Stimulated activated CD8-positive, alpha-beta memory T cell treated with anti-CD3 and anti-CD28 coated beads, Interleukin-4, amount 100 ng/mL, for 4 hours (primary cell): ENCODE measurements around the gene CFAP97D2.
"Not testable (repeated sequence)": the region's sequence is repeated elsewhere in the genome, so short reads cannot be mapped to it uniquely, and the experiment has no call there.

ENCODE experiments used
- DNase-seq, 2 donors: peaks; one replicate each; pipeline ENCODE4 v3.0.0-alpha.2; 2020; ENCODE audit warnings: low read depth in 2 of 2, low spot score in 1 of 2

The CFAP97D2 gene

DNA sequence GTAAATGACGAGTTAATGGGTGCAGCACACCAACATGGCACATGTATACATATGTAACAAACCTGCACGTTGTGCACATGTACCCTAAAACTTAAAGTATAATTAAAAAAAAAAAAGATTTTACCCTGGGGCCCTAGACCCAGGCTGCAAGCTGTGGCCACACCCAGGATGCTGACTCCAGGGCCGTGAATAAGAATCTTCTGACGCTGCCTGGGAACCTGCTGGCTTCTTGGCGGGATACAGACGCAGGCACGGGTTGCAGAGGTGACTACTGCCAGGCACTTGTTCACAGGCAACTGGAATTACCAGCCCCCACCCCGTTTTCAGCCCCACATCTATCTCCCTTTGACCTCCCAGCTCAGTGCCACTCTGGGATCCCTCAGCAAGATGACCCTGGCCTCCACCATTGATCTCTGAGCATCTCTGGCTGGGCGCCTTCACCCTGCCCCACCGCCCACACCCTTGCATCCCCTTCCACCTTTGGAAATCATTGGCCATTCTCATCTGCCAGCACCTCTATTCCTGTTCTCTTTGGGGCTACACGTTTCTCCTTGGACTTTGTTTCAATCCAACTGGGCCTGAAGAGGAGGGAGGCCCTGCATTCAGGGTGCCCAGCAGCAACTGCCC is 21.1 kb upstream of the CFAP97D2 start:
- no peak for DNase-seq

- DNase-seq, result not testable (repeated sequence)
Measured at GRCh38 chr13:114158869-114159666, 20.0 kb upstream of the CFAP97D2 start.

- DNase-seq, result no peak
Measured at GRCh38 chr13:114161028-114161556, 18.0 kb upstream of the CFAP97D2 start.

DNA sequence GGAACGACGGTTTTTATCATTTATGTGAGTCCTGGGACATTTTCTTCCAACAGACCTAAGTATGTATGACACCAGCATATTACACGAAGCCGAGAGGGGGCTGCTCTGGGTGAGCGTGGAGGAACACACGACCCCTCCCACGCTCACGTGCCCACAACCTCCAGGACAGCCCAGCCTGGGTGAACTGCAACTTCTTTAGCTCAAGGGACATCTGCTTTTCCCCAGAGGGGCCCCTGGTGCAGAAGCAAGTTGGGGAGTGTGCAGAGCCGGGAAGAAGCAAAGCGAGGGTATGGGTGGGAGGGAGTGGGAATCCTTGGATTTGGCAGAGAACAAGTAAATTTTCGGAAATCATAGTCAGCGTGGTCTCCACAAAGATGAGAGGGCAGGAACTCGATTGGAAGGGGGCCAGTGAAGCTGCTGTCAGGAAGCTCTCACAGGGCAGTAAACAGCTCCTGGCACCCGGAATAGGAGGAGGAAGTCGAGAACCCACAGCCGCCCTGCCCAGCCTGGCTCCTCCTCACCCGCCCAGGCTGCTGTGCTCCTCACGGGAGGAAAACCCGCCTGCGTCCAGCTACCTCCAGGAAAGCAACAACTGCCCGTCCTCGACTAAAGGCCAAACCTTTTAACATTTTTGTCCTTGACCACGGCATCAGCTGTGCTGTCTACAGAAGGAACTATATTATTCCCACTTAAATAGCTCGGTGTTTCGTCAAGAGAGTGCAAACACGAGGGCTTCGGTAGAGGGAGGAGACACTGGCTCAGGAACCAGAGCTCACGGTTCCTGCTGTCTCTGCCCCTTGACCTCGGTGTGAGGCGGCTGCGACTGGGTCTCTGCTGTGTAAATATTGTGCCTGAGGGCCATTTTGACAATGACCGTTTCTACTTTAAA is 17.2 kb upstream of the CFAP97D2 start:
- DNase-seq, result no peak

DNA sequence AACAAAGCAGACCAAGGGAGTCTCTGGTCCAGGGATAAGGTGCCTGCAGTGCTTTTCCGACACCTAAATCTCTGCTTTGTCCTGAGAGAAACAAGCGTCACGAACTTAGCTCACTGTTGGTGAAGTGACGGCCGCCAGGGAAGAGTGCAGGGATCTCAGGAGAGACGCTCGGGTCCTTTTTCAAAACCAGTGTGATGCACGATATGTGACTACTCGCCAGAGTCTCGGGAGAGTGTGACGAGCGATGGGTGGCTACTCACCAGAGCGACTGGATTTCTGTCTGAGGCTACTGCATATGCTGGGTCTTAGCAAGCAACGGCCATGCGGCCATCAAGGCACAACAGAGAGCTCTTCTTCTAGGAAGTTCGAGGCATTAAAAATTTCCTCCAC is 16.5 kb upstream of the CFAP97D2 start:
- DNase-seq, result no peak

DNA sequence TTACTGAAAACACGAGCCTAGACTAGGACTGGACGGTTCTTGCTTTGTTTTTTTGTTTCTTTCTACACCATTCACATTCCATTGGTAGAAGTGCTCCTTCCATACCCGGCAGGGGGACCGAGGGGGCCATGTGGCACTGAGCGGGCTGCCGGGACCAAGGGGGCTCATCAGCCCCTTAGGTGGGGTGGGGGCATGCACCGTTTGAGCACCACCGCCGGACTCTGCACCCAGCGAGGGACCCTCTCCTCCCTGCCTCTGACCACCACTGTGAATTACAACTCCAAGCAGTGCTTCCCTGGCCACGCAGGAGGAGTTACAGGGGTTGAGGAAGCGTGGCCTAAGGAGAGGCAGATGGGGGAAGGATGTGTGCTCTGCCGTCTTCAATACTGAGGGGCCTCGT is 15.0 kb upstream of the CFAP97D2 start:
- DNase-seq, result no peak

GRCh38 chr13:114164681-114165429 is 14.2 kb upstream of the CFAP97D2 start:
- no peak for DNase-seq

GRCh38 chr13:114166381-114167131 is 12.5 kb upstream of the CFAP97D2 start:
- no peak for DNase-seq

DNA sequence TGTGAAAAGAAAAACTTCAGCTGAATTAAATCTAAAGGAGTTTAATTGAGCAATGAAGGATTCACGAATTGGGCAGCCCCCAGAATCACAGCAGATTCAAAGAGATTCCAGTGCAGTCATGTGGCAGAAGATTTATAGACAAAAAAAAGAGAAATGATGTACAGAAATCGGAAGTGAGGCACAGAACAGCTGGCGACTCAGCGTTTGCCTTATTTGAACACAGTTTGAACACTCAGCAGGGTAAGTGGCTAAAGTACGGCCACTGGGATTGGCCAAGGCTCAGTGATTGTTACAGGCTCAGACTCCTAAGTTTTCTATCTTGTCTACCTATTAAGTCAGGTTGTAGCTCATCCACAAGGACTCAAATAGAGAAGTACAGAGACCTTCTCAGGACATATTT is 11.6 kb upstream of the CFAP97D2 start:
- no peak for DNase-seq

DNA sequence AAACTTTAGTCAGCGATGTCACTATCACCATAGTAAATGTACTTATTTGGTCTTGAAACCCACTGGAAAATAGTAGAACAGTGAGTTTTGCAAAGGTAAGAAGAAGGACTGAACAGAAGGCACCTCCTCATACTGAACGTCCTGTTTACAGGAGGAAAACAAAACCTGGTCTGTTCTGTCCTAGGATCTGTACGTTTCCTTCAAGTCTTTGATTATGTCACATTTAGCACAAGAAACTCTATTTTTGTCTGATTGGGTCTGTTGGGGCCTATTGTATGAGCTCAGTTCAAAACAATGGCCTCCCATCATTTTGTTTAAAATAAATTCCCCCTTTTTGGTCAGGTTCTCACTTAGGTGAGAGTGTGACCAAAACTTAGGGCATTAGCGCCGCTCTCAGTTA is 11.2 kb upstream of the CFAP97D2 start:
- DNase-seq, result no peak

- DNase-seq, result no peak
Measured at GRCh38 chr13:114173272-114173671, 5.8 kb upstream of the CFAP97D2 start.

DNA sequence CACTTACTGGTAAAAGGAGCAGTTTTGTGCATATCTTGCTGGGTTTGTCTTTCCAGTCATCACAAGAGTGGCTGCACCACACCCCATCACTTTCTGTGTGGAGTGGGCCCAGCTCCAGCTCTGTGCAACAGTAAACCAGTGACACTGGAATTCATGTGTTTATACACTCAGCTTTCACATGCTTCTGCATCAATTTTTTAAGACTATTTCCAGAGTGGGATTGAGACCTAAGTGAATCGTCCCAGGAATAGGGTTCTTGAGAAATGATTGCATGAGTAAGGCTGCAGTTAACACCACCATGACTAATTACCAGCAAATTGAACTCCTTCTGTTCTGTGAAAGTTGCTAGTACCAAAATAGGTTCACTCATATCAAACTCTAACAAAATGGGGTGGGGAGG is 5.3 kb upstream of the CFAP97D2 start:
- DNase-seq, result no peak

GRCh38 chr13:114174529-114174961 is 4.5 kb upstream of the CFAP97D2 start:
- DNase-seq, result no peak

DNA sequence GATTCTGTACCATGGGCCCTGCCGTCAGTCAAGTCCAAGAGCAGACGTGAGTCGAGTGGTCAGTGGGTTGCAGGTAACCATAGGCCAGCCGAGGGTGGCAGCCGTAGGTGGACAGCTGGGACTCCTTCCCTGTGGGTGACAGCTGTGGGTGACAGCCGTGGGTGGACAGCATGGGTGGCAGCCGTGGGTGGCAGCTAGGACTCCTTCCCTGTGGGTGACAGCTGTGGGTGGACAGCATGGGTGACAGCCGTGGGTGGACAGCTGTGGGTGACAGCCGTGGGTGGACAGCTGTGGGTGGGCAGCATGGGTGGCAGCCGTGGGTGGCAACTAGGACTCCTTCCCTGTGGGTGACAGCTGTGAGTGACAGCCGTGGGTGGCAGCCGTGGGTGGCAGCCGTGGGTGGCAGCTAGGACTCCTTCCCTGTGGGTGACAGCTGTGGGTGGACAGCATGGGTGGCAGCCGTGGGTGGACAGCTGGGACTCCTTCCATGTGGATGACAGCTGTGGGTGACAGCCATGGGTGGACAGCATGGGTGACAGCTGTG is 2.6 kb upstream of the CFAP97D2 start:
- DNase-seq, result not testable (repeated sequence)

DNA sequence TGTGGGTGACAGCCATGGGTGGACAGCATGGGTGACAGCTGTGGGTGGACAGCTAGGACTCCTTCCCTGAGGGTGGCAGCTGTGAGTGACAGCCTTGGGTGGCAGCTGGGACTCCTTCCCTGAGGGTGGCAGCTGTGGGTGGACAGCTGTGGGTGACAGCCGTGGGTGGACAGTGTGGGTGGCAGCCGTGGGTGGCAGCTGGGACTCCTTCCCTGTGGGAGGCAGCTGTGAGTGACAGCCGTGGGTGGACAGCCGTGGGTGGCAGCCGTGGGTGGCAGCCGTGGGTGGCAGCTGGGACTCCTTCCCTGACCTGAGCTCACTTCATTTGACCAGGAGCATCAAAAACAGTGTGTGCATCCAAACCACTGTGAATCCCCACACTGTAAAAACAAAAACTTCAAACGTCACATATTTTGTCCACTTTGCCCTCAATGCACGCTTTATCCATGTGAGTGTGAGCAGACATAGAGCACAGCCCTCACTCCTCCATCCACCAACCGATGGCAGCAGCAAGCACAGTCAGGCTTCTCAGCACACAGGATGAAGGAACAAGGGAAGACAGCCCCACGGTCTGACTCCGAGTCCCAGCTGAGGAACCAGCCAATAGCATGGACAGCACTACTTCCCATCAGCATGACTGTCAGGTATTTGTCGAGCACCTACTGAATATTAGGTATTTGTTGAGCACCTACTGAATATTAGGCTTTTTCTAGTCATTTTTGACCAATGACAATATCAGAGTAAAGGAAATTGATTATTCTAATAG is 1.6 kb upstream of the CFAP97D2 start:
- DNase-seq, result no peak

DNA sequence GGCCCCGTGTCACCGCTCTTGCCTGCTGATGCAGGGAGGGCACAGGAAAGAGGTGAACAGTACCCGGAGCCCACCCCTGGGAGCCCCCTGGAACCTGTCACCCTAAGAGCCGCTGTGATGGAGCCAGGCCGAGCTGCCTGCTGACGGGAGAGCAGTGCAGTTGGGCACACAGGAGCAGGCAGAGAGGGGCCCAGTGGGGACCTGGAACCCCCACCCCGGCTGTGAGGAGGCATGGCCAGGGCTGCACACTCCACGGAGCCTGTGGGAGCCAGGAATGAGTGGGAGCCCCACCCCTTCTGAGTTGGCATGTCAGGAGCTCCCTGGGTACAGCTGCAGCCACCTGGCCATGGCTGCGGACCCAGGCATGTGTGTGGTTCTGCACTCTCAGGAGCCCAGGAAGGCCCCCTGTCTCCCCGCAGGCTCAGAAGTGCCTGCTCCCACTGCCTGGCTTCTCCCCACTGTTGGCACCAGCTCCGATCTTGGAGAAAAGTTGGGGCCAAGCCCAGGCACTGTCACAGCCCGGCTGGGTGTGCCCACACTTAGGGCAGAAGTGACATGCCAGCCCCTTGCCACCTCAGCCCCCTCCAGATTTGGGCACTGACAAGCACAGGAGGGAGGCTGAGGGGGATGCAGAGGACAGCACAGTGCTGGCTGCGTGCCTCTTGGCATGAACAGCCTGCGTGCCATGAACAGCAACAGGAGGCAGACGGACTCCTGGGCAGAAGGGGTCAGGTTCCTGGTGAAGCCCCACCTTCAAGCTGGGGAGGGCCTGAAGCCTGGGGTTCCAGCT is 6.3 kb downstream of the CFAP97D2 start:
- DNase-seq, result no peak

DNA sequence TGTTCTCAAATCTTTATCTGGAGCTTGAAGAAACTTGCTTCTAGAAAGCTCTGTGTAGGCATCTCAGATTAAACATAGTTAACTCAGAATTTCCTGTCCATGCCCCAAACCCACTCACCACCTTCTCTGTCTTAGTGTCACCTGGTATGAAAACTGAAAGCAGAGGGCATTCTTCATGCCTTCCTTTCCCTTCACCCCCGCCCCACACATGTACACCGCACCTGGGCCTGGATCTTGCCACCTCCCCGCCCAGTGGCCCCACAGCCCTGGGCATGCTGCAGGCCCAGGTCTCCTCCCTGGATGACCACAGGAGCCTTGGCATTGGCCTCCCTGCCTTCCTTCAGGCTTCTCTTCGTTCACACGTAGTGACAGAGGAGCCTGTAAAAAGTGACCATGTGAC is 15.8 kb downstream of the CFAP97D2 start:
- no peak for DNase-seq

DNA sequence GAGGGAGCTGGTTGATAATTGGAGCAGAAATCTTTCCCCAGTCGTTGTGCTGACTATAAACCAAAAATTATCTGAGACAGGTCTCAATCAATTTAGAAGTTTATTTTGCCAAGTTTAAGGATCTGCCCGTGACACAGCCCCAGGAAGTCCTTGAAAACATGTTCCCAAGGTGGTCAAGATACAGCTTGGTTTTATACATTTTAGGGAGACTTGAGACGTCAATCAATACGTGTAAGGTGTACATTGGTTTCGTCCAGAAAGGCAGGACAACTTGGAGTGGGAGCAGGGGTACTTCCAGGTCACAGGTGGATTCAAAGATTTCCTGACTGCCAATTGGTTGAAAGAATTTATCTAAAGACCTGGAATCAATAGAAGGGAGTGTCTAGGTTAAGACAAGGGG is 17.6 kb downstream of the CFAP97D2 start:
- DNase-seq, result no peak
